ENCODE data around the gene LHFPL3. TPM values are rescaled to one million over a fixed set of nuclear protein-coding genes. Genes with fewer than 3 reads are reported as not detected.

The LHFPL3 gene
- total RNA-seq, 1 experiment from 2014 or later: not detected

DNA sequence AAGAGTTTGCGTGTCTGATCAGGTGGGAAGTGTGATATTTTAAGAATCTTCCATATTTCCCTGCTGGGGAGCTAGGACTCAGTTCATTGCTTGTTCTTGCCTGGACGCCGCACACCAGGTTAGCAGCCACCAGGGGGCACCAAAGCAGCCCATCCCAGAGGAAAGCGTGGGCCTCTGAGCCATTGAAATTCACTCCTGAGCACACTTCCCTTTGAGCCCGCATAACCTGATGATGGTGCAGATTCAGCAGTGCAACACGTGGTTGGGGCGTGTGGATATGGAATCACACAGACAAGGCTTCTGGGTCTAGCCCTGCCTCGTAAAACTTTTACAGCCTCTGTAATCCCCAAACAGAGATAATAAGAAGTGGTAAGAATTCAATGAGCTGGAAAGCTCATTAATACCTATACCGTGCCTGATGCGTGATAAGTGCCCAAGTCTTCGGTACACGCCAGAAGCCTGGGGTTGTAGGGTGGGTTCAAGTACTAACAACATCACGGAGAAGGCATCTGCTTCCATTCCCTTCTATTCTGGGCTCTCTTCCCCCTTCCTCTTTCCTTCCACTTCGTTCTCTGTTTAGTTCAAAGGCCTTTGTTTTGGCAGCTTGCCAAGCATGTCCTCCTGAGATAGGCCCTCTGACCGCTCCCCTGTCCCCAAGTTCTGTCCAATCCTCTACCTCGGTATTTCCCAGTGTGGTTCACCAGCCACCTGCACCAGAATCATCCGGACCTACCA, 555.5 kb downstream of the LHFPL3 start:
- intact Hi-C loops (cut with micrococcal nuclease; ENCODE audit: unreplicated experiment): loop anchor here (2.0 to 5.0 kb wide), 2 partner anchors 35 to 703 kb away; no protein-coding TSS in a partner anchor
- Histone ChIP-seq H3K4me1 (ENCODE audit: insufficient read depth, low read length, poor library complexity, severe bottlenecking) (peaks cover 22% of the 10 kb centered on the region), H3K36me3 (ENCODE audit: insufficient read depth, low read length, poor library complexity, severe bottlenecking) (no peaks in the 10 kb centered on the region), H3K4me3 (ENCODE audit: low read depth, low read length, poor library complexity, severe bottlenecking) (no peak overlapping the region), H3K27me3 (replicated peaks; ENCODE audit: insufficient read depth, low read depth, low read length, poor library complexity) (no peaks in the 10 kb centered on the region), H3K27ac (ENCODE audit: low read depth, low read length, poor library complexity, severe bottlenecking) (no peak overlapping the region), H3K9me3 (ENCODE audit: low read depth, low read length, poor library complexity, severe bottlenecking) (no peaks in the 10 kb centered on the region)
- DNase-seq (ENCODE audit: low spot score): peak; percentile 95
- ChIA-PET POLR2A (ENCODE audit: low non-redundant PET) (interaction anchor here (0.6 kb wide), 1 partner anchor 572 kb away, joined by 3 read pairs; no protein-coding TSS in a partner anchor), CTCF (interaction anchor here (0.5 to 2.1 kb wide), 6 partner anchors 11 to 705 kb away, joined by 3 to 28 read pairs (median 5); no protein-coding TSS in a partner anchor)
- BruUV-seq (replicated peaks): no TSS peak
- TF ChIP-seq, protein P1, sequence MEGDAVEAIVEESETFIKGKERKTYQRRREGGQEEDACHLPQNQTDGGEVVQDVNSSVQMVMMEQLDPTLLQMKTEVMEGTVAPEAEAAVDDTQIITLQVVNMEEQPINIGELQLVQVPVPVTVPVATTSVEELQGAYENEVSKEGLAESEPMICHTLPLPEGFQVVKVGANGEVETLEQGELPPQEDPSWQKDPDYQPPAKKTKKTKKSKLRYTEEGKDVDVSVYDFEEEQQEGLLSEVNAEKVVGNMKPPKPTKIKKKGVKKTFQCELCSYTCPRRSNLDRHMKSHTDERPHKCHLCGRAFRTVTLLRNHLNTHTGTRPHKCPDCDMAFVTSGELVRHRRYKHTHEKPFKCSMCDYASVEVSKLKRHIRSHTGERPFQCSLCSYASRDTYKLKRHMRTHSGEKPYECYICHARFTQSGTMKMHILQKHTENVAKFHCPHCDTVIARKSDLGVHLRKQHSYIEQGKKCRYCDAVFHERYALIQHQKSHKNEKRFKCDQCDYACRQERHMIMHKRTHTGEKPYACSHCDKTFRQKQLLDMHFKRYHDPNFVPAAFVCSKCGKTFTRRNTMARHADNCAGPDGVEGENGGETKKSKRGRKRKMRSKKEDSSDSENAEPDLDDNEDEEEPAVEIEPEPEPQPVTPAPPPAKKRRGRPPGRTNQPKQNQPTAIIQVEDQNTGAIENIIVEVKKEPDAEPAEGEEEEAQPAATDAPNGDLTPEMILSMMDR (conservative IDR thresholded peaks at IDR 0.05; ENCODE audit: low read depth, low read length): peak; percentile 98
- no peak for TF ChIP-seq EZH2 (IDR thresholded peaks at IDR 0.05; ENCODE audit: borderline replicate concordance, low read depth, low read length, poor library complexity, severe bottlenecking)

DNA sequence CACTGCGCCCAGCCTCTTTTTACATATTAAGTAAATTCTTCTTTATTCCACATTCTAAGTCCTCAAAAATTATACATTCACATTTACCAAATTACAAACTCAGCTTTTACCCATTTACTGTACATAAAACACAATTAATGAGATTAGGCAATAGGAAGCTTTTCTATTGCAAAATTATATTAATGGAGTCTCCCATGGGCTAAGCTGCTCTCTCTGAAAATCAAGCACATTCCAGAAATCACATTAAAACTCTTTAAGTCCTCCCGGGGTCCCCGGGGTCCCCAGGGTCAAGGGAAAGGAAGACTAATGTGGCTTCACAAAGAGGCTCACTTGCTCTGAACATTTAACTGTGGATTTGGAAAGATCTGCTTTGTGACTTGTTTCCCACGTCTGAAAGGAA, 558.2 kb downstream of the LHFPL3 start:
- H3K27ac ChIP-seq (ENCODE audit: low read depth, low read length, poor library complexity, severe bottlenecking): no peak overlapping the region
- ChIA-PET POLR2A (ENCODE audit: low non-redundant PET) (no interaction called here), CTCF (no interaction called here)
- H3K27me3 ChIP-seq (replicated peaks; ENCODE audit: insufficient read depth, low read depth, low read length, poor library complexity): no peaks in the 10 kb centered on the region
- TF ChIP-seq, protein P1 (conservative IDR thresholded peaks at IDR 0.05; ENCODE audit: low read depth, low read length): no peak
- no peak for TF ChIP-seq EZH2 (IDR thresholded peaks at IDR 0.05; ENCODE audit: borderline replicate concordance, low read depth, low read length, poor library complexity, severe bottlenecking)
- H3K9me3 ChIP-seq (ENCODE audit: low read depth, low read length, poor library complexity, severe bottlenecking): no peaks in the 10 kb centered on the region
- peaks cover 22% of the 10 kb centered on the region for H3K4me1 ChIP-seq (ENCODE audit: insufficient read depth, low read length, poor library complexity, severe bottlenecking)
- H3K4me3 ChIP-seq (ENCODE audit: low read depth, low read length, poor library complexity, severe bottlenecking): no peak overlapping the region
- BruUV-seq (replicated peaks): no TSS peak
- DNase-seq (ENCODE audit: low spot score): no peak
- no peaks in the 10 kb centered on the region for H3K36me3 ChIP-seq (ENCODE audit: insufficient read depth, low read length, poor library complexity, severe bottlenecking)
- intact Hi-C loops (cut with micrococcal nuclease; ENCODE audit: unreplicated experiment): no loop called here

DNA sequence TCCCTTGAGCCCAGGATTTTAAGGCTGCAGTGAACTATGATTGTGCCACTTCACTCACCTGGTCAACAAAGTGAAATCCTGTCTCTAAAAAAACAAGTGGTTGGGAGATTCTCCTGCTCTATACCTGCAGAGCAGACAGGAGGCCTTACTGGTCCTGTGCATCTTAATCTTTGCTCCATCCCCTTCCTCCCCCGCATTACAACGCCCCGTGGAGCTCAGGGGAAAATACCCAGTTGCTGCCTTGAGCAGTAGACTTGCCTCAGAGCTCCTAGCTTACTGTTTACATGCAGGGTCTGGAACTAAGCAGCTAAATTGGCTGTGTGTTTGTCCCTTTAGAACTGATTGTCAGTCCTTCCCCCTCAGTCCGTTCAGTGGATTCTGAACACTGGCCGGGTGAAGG, 561.8 kb downstream of the LHFPL3 start:
- no peaks in the 10 kb centered on the region for H3K36me3 ChIP-seq (ENCODE audit: insufficient read depth, low read length, poor library complexity, severe bottlenecking)
- ChIA-PET CTCF (no interaction called here), POLR2A (ENCODE audit: low non-redundant PET) (no interaction called here)
- H3K9me3 ChIP-seq (ENCODE audit: low read depth, low read length, poor library complexity, severe bottlenecking): no peaks in the 10 kb centered on the region
- intact Hi-C loops (cut with micrococcal nuclease; ENCODE audit: unreplicated experiment): no loop called here
- H3K27me3 ChIP-seq (replicated peaks; ENCODE audit: insufficient read depth, low read depth, low read length, poor library complexity): no peaks in the 10 kb centered on the region
- no peak overlapping the region for H3K4me3 ChIP-seq (ENCODE audit: low read depth, low read length, poor library complexity, severe bottlenecking)
- no TSS peak for BruUV-seq (replicated peaks)
- no peak overlapping the region for H3K27ac ChIP-seq (ENCODE audit: low read depth, low read length, poor library complexity, severe bottlenecking)
- TF ChIP-seq, protein P1 (conservative IDR thresholded peaks at IDR 0.05; ENCODE audit: low read depth, low read length): no peak
- no peak for TF ChIP-seq EZH2 (IDR thresholded peaks at IDR 0.05; ENCODE audit: borderline replicate concordance, low read depth, low read length, poor library complexity, severe bottlenecking)
- H3K4me1 ChIP-seq (ENCODE audit: insufficient read depth, low read length, poor library complexity, severe bottlenecking): peaks cover 3% of the 10 kb centered on the region
- no peak for DNase-seq (ENCODE audit: low spot score)

Data from A673 (cell line).